NCI-H1417 (cell line): ENCODE measurements around the gene VWA1.
"Not testable (repeated sequence)": the region's sequence is repeated elsewhere in the genome, so short reads cannot be mapped to it uniquely, and the experiment has no call there.

Source experiments
- DNase-seq, 3 experiments: peaks; one replicate each; lab custom pipeline; 2025; lab: John Stamatoyannopoulos, UW

VWA1 gene

DNA sequence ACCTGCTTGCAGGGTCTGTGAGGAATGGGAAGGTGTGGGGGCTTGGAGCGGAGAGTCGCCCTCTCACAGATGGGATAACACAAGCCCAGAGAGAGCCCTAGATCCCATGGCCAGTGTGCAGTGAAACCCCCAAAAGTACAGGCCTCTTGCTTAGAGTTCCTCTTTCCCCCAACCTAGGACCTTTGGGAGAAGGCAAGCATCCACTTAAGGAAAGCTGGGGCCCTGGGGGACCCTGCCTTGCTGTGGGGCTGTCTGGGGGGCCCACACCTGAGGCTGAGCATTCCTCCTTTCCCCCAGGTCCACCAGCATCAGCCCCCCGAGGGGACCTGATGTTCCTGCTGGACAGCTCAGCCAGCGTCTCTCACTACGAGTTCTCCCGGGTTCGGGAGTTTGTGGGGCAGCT is 1.1 kb downstream of the VWA1 start:
- DNase-seq, result no peak

DNA sequence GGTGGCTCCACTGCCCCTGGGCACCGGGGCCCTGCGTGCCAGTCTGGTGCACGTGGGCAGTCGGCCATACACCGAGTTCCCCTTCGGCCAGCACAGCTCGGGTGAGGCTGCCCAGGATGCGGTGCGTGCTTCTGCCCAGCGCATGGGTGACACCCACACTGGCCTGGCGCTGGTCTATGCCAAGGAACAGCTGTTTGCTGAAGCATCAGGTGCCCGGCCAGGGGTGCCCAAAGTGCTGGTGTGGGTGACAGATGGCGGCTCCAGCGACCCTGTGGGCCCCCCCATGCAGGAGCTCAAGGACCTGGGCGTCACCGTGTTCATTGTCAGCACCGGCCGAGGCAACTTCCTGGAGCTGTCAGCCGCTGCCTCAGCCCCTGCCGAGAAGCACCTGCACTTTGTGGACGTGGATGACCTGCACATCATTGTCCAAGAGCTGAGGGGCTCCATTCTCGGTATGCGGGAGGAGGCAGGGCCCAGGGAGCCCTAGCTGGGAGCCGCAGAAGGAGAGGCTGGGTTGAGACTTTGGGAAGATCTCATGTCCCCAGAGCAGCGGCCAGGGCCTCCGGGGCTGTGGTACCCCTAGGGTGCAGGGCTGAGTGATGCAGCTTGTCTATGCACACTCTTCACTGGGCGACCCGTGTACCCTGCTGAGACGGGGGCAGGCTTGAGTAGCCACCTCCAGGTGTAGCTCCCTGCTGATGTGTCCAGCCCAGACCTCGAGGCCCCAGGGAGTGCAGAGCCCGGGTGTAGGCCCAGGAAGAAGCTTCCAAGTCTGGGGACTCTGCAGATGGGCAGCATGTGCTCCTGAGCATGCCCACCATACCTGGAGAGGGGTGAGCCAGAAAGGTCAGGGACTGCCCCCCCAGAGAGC is 1.8 kb downstream of the VWA1 start:
- peak in 2 of 3 experiments; percentile 39 to 70 for DNase-seq

DNA sequence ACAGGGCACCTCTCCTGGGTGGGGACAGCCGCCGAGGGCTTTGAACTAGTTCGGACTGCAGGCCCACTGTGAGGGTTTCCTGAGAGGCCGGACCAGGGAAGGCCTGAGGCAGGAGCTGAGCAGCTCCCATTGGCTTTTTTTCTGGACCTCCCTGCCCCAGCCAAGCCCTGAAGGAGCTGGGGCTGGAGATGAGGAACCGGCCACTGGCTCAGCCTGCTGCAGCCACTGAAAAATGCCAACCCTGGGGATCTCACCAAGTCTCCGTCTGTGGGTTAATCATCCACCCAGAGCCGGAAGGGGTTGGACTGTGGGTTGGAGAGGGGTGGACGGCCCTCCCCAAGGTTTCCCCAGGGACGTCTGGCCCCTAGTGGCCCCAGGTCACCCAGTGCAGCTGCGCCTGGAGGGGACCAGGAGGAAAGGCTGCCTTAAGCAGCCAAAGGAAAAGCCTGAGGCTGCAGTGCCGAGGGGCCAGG is 2.5 kb downstream of the VWA1 start:
- DNase-seq, result no peak

DNA sequence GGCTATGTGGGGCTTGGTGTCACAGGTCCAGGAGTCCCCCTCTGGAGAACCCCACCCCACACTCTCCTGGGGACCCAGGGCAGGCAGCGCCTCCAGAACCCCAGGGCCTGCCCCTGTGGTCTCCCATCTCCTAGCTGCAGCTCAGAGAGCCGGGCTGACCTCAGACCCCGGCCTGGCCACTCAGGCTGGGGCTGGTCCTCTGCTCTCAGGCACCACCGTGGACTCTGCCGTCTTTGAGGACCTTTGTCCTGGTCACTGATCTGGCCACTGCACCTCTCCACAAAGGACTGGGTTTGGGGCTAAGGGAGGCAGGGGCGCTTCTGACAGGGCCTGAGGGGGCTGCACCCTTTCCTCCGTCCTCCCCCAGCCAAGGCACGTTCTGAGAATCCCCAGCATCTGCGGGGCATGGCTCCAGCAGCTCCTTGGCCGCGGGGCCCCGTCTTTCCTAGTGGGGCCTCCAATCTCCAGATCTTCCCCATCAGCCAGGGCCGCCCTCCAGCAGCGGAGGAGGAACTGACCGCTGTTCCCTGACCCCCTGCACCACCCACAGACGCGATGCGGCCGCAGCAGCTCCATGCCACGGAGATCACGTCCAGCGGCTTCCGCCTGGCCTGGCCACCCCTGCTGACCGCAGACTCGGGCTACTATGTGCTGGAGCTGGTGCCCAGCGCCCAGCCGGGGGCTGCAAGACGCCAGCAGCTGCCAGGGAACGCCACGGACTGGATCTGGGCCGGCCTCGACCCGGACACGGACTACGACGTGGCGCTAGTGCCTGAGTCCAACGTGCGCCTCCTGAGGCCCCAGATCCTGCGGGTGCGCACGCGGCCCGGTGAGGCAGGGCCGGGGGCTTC is 3.3 kb downstream of the VWA1 start:
- no peak for DNase-seq

DNA sequence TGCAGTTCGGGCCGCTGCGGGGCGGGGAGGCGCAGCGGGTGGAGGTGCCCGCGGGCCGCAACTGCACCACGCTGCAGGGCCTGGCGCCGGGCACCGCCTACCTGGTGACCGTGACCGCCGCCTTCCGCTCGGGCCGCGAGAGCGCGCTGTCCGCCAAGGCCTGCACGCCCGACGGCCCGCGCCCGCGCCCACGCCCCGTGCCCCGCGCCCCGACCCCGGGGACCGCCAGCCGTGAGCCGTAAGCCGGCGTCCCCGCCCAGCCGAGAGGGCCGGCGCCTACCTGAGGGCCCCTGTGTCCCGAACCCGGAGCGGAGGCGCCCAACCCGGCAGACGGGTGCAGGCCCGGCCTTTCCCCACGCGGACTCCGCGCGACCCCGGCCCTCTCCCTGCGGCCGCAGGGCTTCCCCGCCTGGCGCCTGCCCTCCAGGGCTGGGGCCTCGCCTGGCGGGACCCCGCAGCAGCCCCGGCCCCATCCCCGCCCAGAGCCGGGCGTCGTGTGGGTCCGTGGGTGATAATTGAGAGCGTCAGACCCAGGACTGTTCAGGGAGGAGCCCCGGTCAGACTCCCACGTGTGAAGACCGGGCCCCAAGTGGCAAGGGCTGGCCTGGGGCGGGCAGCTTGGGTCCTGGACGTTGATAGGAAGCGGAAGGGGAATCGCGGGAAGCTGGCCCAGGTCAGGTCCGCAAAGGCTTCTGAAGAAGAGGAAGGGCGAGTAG is 4.2 kb downstream of the VWA1 start:
- no peak for DNase-seq

DNA sequence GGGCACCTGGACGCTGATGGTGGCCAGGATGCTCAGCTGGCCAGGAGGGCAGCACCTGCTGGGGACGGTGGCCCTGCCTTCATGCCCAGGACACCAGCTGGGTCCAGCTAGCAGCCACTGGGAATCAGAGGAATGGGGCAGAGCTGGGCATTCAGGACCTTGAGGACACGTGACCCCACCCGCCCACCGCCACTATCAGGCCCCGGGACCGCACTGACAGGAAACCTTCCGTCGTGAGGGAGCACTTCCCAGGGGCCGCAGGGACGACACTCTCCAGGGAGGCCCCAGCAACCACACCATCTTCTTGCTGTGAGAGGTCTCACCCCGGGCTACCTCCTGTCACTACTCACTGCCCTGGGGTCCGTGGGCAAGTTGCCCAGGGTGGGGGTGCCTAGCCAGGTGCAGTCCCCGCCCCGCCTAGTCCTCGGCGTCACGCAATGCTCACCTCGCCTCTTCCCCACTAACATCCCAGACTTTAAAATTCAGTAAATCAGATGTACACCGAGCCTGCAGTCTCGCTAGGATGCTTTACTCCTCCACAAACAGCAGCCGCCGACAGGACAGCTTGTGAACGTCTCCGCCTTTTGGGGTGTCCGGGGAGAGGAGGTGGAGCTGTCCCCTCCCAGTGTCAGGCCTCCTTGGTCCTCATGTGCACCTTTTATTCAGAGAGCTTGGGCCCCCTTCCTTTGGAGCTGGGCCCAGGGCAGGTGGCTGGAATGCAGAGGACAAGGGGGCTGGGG is 4.9 kb downstream of the VWA1 start:
- no peak for DNase-seq

DNA sequence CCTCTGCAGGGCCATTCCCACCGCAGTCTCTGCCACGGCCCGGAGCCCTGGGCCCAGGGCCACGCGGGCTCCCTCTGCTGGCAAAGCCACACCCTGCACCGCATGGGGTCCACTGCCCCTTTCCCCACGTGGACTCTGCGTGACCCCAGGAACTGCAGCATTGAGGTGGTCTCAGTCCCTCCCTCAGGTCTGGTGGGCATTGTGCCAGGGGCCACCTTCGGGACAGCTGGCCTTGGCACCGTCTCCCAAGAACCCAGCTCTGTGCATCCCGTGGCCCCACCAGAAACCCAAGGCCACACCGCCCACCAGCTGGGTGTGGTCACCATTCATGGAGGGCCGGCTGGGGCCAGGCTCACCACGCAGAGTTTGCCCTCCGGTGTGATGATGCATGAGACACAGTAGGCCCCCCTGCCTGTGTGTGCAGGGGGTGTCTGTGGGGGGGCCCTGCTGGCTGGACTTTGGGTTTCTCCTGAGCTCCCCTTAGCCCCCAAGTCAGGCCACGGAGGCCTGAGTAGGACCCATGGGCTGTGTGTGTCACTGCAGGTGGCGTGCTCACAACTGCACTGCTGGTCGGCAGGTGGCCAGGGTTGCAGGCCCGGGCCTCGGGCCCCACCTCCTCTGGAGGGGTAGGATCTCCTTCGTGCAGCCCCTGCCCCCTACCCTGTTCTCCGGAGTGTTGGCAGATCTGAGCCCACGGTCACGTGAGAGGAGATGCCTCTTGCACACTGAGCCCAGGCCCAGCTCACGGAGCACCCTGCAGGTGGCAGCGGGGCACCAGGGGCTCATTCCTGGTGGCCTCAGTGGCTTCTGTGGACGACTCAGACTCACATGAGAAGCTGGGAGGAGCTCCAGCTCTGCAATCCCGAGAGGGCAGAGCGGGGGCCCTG is 5.8 kb downstream of the VWA1 start:
- peak in 1 of 3 experiments; percentile 43 for DNase-seq

DNA sequence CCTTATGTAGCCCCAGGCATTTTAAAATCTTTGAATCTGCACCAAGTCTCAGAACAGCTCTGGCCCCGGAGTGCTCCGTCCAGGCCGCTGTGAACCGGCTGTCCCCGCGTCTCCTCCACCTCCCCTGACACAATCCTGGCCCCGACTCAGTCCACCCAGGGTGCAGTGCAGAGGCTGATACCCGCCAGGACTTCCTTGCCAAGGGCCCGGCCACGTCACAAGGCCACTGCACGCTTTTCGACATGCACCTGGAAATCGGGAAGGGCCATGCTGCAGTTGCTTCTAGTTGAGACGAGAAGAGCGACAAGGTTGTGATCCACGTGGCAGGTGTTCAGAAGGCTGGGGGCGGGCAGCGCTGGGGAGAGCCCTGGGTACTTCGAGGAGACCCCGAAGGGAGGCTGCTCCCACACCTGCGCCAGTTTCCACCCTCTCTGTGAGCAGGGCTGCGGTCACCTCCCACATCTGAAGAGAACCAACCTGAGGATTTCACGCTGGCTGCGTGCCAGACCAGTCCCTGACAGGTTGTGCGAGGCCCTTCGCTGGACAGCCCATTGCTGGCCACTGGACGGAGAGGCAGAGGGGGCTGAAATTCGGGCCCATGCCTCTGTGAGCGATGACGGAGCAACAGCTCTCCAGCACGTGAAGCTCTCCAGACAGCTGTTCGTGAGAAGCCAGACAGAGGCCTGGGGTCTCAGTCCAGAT is 6.7 kb downstream of the VWA1 start:
- DNase-seq, result no peak

DNA sequence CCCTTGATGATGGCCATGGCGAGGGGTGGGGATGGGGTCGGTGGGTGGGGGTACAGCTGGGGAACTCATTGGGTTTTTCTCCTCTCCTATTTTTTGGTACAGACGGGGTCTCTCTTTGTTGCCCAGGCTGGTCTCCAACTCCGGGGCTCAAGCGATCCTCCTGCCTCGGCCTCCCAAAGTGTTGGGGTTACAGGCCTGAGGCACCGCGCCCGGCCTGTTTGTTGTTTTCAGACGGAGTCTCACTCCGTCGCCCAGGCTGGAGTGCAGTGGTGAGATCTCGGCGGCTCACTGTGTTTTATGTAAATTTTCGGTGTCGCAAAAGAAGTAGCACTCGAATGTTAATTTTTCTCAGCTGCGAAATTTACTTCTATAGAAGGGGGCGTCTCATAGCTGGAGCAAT is 11.1 kb downstream of the VWA1 start:
- not testable (repeated sequence) for DNase-seq

DNA sequence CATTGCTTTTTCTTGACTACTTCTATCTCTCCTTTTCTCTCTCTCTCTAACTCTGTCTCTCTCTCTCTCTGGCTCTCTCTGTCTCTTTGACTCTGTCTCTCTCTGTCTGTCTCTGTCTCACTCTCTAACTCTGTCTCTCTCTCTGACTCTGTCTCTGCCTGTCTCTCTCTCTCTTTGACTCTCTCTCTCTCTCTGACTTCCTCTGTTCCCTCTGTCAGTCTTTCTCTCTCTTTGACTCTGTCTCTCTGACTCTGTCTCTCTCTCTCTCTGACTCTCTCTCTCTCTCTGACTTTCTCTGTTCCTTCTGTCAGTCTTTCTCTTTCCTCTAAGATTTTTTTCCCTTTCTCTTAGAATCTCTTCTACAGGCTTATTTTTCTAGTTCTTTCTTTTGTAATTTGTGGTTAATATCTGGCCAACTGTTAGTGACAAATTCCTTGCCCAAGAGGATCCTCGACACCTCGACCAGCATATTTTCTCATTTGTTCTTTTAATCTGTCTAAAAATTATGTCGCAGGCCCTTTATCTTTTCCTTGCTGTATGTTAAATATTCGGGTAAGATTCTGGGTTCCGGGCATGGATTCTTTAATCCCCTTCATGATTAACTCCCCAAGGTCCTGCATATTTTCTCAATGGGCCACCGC is 13.7 kb downstream of the VWA1 start, which contains the start of gene ATAD3C:
Gene ATAD3C (plus strand): TSS at position 591 of the 641 bp plus-strand sequence. CDS start 995 bp downstream, outside the sequence.
- no peak for DNase-seq

DNA sequence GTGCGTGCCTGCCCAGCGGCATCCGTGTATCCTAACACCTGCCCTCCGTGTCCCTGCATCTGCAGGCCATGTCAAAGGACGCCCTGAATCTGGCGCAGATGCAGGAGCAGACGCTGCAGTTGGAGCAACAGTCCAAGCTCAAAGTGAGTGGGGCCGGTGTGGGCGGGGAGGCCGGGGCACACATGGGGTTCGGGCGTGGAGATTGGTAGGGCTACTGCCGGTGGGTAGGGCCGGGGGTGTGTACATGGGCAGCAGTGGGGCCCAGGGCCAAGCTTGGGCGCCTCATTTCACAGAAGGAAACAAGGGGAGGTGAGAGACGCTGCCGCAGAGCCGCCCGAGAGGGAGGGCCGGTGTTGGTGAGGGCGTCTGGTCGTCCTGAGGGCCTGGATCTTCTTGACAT is 15.1 kb downstream of the VWA1 start:
- not testable (repeated sequence) for DNase-seq

DNA sequence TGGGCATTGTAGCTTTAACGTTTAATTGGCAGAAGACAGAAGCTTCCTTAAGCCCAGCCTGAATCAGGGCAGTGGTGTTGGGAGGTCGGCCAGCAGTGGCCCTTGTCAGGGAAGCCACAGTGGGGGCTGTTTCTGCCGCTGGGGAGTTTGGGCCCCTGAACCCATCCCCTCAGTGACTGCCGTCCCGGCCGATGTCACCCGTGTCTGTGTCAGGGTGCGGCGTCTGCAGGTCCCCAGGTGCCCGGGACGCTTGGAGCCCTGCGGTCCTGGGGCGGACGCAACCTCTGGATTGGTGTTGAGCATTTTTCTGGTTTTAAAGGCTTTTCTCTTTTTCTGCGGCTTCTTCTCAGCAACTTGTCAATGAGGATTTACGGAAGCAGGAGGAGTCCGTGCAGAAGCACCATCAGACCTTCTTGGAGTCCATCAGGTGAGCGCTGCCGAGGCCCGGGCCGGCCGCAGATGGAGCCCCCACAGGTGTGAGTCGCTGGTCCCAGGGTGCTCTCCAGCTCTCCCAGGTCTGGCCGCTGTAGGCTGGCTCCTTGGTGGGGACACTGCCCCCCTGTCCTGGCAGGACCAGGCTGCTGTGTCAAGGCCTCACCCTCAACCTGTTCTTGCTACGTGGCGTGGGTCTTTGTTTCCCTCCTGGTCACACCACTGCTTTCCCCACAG is 16.3 kb downstream of the VWA1 start:
- no peak for DNase-seq

DNA sequence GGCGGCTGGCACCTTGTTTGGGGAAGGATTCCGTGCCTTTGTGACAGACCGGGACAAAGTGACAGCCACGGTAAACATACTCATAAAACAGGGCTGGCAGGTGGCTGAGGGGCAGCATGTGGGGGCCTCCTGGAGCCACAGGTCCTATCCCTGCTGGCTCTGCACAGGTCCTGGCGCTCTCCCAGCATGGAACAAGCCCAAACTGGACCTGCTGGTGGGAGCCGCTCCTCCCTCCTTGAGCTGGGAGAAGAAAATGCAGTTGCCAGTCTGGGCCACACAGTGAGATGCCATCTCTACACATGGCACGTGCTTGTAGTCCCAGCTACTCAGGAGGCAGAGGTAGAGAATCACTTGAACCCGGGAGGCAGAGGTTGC is 16.9 kb downstream of the VWA1 start:
- peak in 1 of 3 experiments; percentile 7 for DNase-seq

DNA sequence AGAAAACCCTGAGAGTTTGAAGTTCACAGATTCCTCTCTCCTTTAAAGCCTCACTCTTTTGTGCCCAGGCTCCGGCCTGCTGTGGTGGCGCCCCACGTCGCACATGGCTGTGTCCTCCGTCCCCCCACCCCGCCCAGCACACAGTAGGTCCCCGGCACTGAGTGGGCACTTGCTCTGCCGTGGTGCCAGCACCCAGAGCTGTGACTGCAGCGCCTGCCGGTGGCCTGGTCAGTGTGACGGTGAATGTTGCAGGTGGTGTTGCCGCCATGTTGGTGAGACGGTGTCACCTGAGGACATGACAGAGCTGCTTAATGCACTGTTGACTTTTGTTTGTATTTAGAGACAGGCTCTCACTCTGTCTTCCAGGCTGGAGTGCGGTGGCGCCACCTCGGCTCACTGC is 17.4 kb downstream of the VWA1 start:
- no peak for DNase-seq

DNA sequence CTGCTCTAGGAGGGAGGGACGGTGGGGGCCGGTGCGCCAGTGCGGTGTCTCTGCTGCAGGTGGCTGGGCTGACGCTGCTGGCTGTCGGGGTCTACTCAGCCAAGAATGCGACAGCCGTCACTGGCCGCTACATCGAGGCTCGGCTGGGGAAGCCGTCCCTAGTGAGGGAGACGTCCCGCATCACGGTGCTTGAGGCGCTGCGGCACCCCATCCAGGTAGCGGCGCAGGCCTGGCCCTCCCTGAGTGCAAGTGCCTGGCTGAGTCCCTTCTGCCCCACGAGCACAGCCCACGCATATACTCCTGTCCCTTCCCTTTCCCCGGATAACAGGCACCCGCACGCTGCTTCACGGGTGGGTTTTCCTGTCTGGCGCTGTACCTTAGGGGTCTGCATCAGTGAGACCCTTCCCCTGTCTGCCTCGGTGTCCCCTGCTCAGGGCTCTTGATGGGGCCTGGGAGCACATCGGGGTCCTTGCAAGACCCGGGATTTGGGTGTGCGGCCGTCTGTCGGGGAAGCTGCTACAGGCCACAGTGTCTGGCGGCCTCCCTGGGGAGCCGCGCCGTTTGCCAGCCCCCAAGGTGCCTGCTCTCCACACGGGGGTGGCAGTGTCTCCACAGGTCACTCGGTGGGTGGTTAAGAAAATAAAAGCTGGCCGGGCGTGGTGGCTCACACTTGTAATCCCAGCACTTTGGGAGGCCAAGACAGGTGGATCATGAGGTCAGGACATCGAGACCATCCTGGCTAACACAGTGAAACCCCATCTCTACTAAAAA is 19.0 kb downstream of the VWA1 start:
- not testable (repeated sequence) for DNase-seq

DNA sequence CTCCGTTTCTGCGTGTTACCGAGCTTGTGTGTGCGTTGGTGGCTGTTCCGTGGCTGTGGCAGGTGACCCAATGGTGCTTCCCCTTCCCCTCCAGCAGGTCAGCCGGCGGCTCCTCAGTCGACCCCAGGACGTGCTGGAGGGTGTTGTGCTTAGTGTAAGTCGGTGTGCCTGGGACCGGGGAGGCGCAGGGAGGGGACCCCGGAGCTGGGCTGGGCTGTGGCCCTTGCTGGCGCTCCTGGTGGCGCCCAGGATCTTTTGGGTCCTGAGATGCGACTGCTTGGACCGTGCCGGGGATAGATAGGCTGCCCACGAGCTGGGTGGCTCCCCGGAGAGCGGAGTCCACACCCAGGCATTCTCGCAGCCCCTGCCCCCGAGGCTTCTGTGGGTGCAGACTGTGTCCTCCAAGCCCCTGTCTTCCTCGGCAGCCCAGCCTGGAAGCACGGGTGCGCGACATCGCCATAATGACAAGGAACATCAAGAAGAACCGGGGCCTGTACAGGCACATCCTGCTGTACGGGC is 19.9 kb downstream of the VWA1 start:
- no peak for DNase-seq

DNA sequence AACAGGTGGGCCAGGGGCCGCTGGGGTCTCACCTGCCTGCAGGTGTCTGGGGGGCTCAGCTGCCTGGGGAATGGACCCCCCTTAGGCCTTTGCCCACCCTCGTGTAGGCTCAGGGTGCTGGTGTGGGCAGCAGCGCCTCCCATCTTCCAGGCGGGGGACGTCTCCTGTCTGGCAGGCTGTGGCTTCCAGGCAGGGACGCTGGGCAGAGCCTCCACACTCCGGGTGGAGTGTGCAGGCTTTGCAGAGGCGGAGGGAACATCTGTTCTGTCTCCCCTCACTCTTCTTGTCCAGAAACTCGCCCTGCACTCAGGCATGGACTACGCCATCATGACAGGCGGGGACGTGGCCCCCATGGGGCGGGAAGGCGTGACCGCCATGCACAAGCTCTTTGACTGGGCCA is 20.4 kb downstream of the VWA1 start:
- DNase-seq, result not testable (repeated sequence)
